Parathyroid adenoma (tissue), 2 donors: Measurements from ENCODE around the gene ARHGAP33.

Source experiments
- H2AFZ ChIP-seq: fragments of 300-600 bp; sonication (generic); one replicate; pipeline ENCODE4 v1.7.0; 2017; ENCODE audit warnings: antibody characterized with exemption, mild to moderate bottlenecking
- H3K27ac ChIP-seq: fragments of 300-600 bp; sonication (generic); one replicate; pipeline ENCODE4 v1.7.0; 2017
- H3K27me3 ChIP-seq: fragments of 300-600 bp; sonication (generic); one replicate; pipeline ENCODE4 v1.7.0; 2017; ENCODE audit warnings: low read length; ENCODE audit not compliant: control insufficient read depth, insufficient read depth
- H3K36me3 ChIP-seq: fragments of 300-600 bp; sonication (generic); one replicate; pipeline ENCODE4 v1.7.0; 2017; ENCODE audit warnings: low read length; ENCODE audit not compliant: control insufficient read depth, insufficient read depth
- H3K4me1 ChIP-seq: fragments of 300-600 bp; sonication (generic); one replicate; pipeline ENCODE4 v1.7.0; 2017; ENCODE audit warnings: control low read depth
- H3K4me2 ChIP-seq: fragments of 300-600 bp; sonication (generic); one replicate; pipeline ENCODE4 v1.7.0; 2017; ENCODE audit warnings: low read length
- H3K4me3 ChIP-seq: fragments of 300-600 bp; sonication (generic); one replicate; pipeline ENCODE4 v1.7.0; 2017; ENCODE audit warnings: low read depth, low read length
- H3K79me2 ChIP-seq: fragments of 300-600 bp; sonication (generic); one replicate; pipeline ENCODE4 v1.7.0; 2017; ENCODE audit warnings: control low read depth
- H3K9ac ChIP-seq: fragments of 300-600 bp; sonication (generic); one replicate; pipeline ENCODE4 v1.7.0; 2017; ENCODE audit warnings: mild to moderate bottlenecking
- H3K9me3 ChIP-seq: fragments of 300-600 bp; sonication (generic); one replicate; pipeline ENCODE4 v1.7.0; 2017; ENCODE audit warnings: low read length; ENCODE audit not compliant: control insufficient read depth
- TF ChIP-seq, protein P1 (sequence below): fragments of 300-600 bp; sonication (generic); IDR thresholded peaks from one replicate; pipeline ENCODE4 v1.7.0; 2017; ENCODE audit warnings: antibody characterized with exemption, mild to moderate bottlenecking
- donor health status: primary hyperparathyroidism.

Gene ARHGAP33

DNA sequence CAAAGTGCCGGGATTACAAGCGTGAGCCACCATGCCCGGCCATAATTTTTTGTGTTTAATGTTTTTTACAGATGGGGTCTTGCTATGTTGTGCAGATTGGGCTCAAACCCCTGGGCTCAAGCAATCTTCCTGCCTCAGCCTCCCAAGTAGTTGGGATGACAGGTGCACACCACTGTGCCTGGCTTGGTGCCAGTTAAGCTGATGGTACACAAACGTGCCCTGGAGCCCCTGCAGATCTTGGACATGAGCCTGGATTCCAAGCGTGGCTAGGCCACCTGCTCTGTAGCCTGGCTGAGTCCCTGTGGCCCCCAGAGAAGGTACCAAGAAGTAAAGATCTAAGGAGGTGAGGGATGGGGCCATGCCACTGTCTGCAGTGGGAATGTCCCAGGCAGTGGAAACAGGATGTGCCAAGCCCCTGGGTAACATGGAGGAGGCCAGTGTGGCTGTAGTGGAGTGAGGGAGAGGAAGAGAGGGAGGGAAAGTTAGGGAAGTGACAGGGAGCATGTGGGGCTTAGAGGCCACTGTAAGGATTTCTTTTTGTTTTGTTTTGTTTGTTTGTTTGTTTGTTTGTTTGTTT is 30.2 kb downstream of the ARHGAP33 start:
- Histone ChIP-seq H3K79me2 (no peaks in the 10 kb centered on the region), H3K36me3 (no peaks in the 10 kb centered on the region), H3K27ac (no peak overlapping the region), H3K27me3 (no peaks in the 10 kb centered on the region), H3K4me3 (no peak overlapping the region), H3K4me1 (no peaks in the 10 kb centered on the region), H3K9ac (no peak overlapping the region), H3K4me2 (no peak overlapping the region), H3K9me3 (no peaks in the 10 kb centered on the region), H2AFZ (no peak overlapping the region)
- TF ChIP-seq, protein P1, sequence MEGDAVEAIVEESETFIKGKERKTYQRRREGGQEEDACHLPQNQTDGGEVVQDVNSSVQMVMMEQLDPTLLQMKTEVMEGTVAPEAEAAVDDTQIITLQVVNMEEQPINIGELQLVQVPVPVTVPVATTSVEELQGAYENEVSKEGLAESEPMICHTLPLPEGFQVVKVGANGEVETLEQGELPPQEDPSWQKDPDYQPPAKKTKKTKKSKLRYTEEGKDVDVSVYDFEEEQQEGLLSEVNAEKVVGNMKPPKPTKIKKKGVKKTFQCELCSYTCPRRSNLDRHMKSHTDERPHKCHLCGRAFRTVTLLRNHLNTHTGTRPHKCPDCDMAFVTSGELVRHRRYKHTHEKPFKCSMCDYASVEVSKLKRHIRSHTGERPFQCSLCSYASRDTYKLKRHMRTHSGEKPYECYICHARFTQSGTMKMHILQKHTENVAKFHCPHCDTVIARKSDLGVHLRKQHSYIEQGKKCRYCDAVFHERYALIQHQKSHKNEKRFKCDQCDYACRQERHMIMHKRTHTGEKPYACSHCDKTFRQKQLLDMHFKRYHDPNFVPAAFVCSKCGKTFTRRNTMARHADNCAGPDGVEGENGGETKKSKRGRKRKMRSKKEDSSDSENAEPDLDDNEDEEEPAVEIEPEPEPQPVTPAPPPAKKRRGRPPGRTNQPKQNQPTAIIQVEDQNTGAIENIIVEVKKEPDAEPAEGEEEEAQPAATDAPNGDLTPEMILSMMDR = no peak

DNA sequence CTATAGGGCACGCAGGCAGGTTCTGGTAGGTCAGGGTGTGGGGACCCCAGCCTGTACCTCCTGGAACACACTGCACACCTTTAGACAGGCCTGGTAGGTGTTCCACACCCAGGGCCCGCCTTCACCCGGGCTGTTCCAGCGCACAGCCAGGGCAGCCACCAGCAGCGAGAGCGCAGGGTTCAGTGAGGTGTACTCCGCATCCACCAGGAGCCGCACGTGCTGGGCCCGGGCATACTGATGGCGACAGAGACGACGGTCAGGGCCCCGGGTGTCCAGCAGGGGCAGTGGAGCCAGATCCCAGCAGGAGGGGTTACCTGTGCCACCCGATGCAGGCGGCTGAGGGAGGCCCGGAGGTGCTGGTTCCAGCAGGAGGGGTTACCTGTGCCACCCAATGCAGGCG is 31.2 kb downstream of the ARHGAP33 start:
- Histone ChIP-seq H3K79me2 (no peaks in the 10 kb centered on the region), H3K4me1 (no peaks in the 10 kb centered on the region), H3K4me3 (no peak overlapping the region), H3K4me2 (no peak overlapping the region), H3K27me3 (no peaks in the 10 kb centered on the region), H3K36me3 (no peaks in the 10 kb centered on the region), H3K27ac (no peak overlapping the region), H3K9me3 (no peaks in the 10 kb centered on the region), H3K9ac (no peak overlapping the region), H2AFZ (no peak overlapping the region)
- TF ChIP-seq, protein P1 = no peak

DNA sequence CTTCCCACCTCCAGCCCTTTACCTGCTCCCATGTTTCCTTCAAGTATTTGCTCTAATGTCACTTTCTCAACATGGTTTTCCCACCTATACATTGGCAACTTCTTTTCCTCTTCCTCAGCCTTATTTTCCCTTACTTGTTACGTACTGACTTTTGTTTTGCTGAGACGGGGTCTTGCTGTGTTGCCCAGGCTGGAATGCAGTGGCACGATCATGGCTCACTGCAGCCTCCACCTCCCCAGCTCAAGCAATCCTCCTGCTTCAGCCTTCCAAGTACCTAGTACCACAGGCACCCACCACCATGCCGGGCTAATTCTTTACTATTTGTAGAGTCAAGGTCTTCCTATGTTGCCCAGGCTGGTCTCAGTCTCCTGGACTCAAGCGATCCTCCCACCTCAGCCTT is 32.3 kb downstream of the ARHGAP33 start:
- no peaks in the 10 kb centered on the region for H3K9me3 ChIP-seq

DNA sequence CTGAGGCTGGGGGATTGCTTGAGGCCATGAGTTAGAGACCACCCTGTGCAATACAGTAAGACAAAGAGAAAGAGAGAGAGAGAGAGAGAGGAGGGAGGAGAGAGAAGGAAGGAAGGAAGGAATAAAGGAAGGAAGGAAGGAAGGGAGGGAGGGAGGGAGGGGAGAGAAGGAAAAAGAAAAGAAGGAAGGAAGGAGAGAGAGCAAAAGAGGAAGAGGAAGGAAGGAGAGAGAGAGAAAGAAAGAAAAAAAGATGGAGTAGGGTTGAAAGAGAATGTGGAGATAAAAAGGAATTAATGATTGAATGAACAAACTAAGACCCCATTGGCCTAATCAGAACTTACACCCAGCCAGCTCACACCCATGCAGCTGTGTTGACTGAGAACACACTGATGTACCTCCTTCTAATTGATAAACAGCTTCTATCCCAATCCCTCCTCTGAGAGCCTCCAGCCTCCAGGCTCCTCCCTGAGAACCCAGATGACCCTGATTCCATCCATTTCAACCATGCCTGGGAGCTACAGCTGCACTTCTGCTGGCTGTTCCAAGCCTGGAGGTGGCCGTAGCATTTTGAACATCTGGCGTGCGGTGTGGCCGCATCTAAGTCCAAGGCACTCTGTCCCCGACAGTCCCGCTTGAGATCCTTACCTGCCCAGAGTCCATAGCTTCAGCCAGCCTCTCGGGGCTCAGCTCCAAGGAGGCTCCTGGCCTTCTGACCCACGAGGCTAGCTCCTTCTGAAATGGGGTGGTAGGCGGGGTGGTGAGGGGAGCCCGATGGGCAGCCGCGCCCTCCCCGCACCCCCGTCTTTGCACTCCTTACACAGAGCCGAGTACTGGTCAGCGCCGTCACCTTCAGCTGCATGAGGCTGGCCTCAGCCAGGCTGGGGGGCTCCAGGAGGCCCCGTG is 36.2 kb downstream of the ARHGAP33 start:
- Histone ChIP-seq H3K4me2 (no peak overlapping the region), H3K4me1 (no peaks in the 10 kb centered on the region), H2AFZ (no peak overlapping the region), H3K36me3 (no peaks in the 10 kb centered on the region), H3K27ac (no peak overlapping the region), H3K79me2 (no peaks in the 10 kb centered on the region), H3K27me3 (no peaks in the 10 kb centered on the region), H3K9me3 (no peaks in the 10 kb centered on the region), H3K9ac (no peak overlapping the region), H3K4me3 (no peak overlapping the region)
- TF ChIP-seq, protein P1 = no peak

More for the DNA sequence above, 32.3 kb downstream of the ARHGAP33 start:
- Histone ChIP-seq H3K27ac (no peak overlapping the region), H3K4me3 (no peak overlapping the region), H3K4me1 (no peaks in the 10 kb centered on the region), H3K79me2 (no peaks in the 10 kb centered on the region), H3K36me3 (no peaks in the 10 kb centered on the region), H3K4me2 (no peak overlapping the region), H3K9ac (no peak overlapping the region), H3K27me3 (no peaks in the 10 kb centered on the region), H2AFZ (no peak overlapping the region)
- TF ChIP-seq, protein P1 = no peak
